Measurements from ENCODE around the gene RGS12. TPM values are rescaled to one million over a fixed set of nuclear protein-coding genes. Genes with fewer than 3 reads are reported as not detected.

RGS12 gene
- total and polyA plus RNA-seq, 2 experiments from 2014 or later = 8.0 to 19.0 TPM

- no peak for TF ChIP-seq ZNF462 (CRISPR knock-in tag; IDR thresholded peaks at IDR 0.05)
- TF ChIP-seq POLR2AphosphoS5 (IDR thresholded peaks at IDR 0.05; ENCODE audit: low read depth) = no peak
- TF ChIP-seq STAT1 (IDR thresholded peaks at IDR 0.05; ENCODE audit: unreplicated experiment) = no peak
- TF ChIP-seq ZNF331 (CRISPR knock-in tag; IDR thresholded peaks at IDR 0.05; ENCODE audit: low read depth) = no peak
- no peak for TF ChIP-seq EZH2 (IDR thresholded peaks at IDR 0.05; ENCODE audit: low read depth, unreplicated experiment)
- no peak for TF ChIP-seq CREB1 (CRISPR knock-in tag; IDR thresholded peaks at IDR 0.05; ENCODE audit: low read depth)
These were observed 3.8 kb downstream of the RGS12 start (continued) for GRCh38 chr4:3296651-3297050.

GRCh38 chr4:3297066-3297859 lies 4.4 kb downstream of the RGS12 start:
- H4K20me1 ChIP-seq (replicated peaks; ENCODE audit: insufficient read depth) = peaks cover 6% of the 10 kb centered on the region; the same call in 1 of the 2 replicates
- Mint-ChIP-seq H3K27me3 (ENCODE audit: insufficient read depth, low read depth, poor library complexity) (peaks cover 21% of the 10 kb centered on the region), H3K27ac (no peak overlapping the region), H3K4me3 (no peak overlapping the region; the same call in 2 of the 3 replicates), H3K36me3 (ENCODE audit: low read depth) (no peaks in the 10 kb centered on the region; the same call in 2 of the 3 replicates), H3K4me1 (peaks cover 29% of the 10 kb centered on the region), H3K9me3 (no peaks in the 10 kb centered on the region)
- H3K27me3 ChIP-seq (ENCODE audit: insufficient read depth) = no peaks in the 10 kb centered on the region
- peaks cover 33% of the 10 kb centered on the region for H3K79me2 ChIP-seq (replicated peaks; ENCODE audit: insufficient read depth)
- DNase-seq (ENCODE audit: low spot score) (no peak), ATAC-seq (no peak)
- H3K4me2 ChIP-seq = no peak overlapping the region
- no peaks in the 10 kb centered on the region for H3F3A ChIP-seq (replicated peaks; ENCODE audit: low read depth)
- no peaks in the 10 kb centered on the region for H3K9me2 ChIP-seq (ENCODE audit: insufficient read depth)
- H3K4me1 ChIP-seq (ENCODE audit: insufficient read depth) = peaks cover 8% of the 10 kb centered on the region
- no peak overlapping the region for H3K4me3 ChIP-seq
- no peaks in the 10 kb centered on the region for H3K36me3 ChIP-seq (ENCODE audit: insufficient read depth)
- H3K27ac ChIP-seq (ENCODE audit: low read depth) = no peak overlapping the region
- H2AFZ ChIP-seq = no peak overlapping the region
- no peak for TF ChIP-seq NANOG (IDR thresholded peaks at IDR 0.05; ENCODE audit: borderline replicate concordance)
- TF ChIP-seq ZNF114 (CRISPR knock-in tag; IDR thresholded peaks at IDR 0.05) = no peak
- no peak for TF ChIP-seq REST (IDR thresholded peaks at IDR 0.05; ENCODE audit: unreplicated experiment)
- TF ChIP-seq EZH2 (IDR thresholded peaks at IDR 0.05; ENCODE audit: low read depth, unreplicated experiment) = no peak
- no peak for TF ChIP-seq POLR2AphosphoS5 (IDR thresholded peaks at IDR 0.05; ENCODE audit: low read depth)
- TF ChIP-seq CREB1 (CRISPR knock-in tag; IDR thresholded peaks at IDR 0.05; ENCODE audit: low read depth) = no peak
- TF ChIP-seq EZH2phosphoT487 (IDR thresholded peaks at IDR 0.05; ENCODE audit: unreplicated experiment) = no peak
- no peak for TF ChIP-seq JUNB (IDR thresholded peaks at IDR 0.05; ENCODE audit: unreplicated experiment)
- no peak for TF ChIP-seq CTCF (conservative IDR thresholded peaks at IDR 0.05; ENCODE audit: low read depth in 2 of 2)

Measured in GM23338 (cell line).